NCI-H2029 (cell line): ENCODE data around the gene AGAP1.
"Not testable (repeated sequence)": the region's sequence is repeated elsewhere in the genome, so short reads cannot be mapped to it uniquely, and the experiment has no call there.

Experiments used
- DNase-seq: peaks from one replicate; lab custom pipeline; 2025; lab: John Stamatoyannopoulos, UW

AGAP1 gene

GRCh38 chr2:235592430-235592829 is 98.6 kb downstream of the AGAP1 start:
- DNase-seq: no peak

GRCh38 chr2:235592836-235593235 is 99.0 kb downstream of the AGAP1 start:
- no peak for DNase-seq

- peak; percentile 60 for DNase-seq
Measured at GRCh38 chr2:235594041-235594440, 100.2 kb downstream of the AGAP1 start.

- no peak for DNase-seq
Measured at GRCh38 chr2:235594964-235595363, 101.1 kb downstream of the AGAP1 start.

GRCh38 chr2:235595422-235596010 is 101.7 kb downstream of the AGAP1 start:
- peak; percentile 18 for DNase-seq

- DNase-seq: no peak
Measured at GRCh38 chr2:235596272-235596671, 102.4 kb downstream of the AGAP1 start.

GRCh38 chr2:235597081-235597615 is 103.3 kb downstream of the AGAP1 start:
- no peak for DNase-seq

- DNase-seq: no peak
Measured at GRCh38 chr2:235598026-235598425, 104.2 kb downstream of the AGAP1 start.

GRCh38 chr2:235598532-235599531 is 105.0 kb downstream of the AGAP1 start:
- no peak for DNase-seq

- no peak for DNase-seq
Measured at GRCh38 chr2:235599596-235600338, 105.9 kb downstream of the AGAP1 start.

- no peak for DNase-seq
Measured at GRCh38 chr2:235600406-235600805, 106.6 kb downstream of the AGAP1 start.

- no peak for DNase-seq
Measured at GRCh38 chr2:235600926-235601325, 107.1 kb downstream of the AGAP1 start.

GRCh38 chr2:235601960-235602704 is 108.3 kb downstream of the AGAP1 start:
- no peak for DNase-seq

GRCh38 chr2:235602971-235603370 is 109.1 kb downstream of the AGAP1 start:
- not testable (repeated sequence) for DNase-seq

GRCh38 chr2:235603659-235604058 is 109.8 kb downstream of the AGAP1 start:
- DNase-seq: no peak

GRCh38 chr2:235605312-235606003 is 111.6 kb downstream of the AGAP1 start:
- peak; percentile 88 for DNase-seq

- DNase-seq: no peak
Measured at GRCh38 chr2:235606004-235606715, 112.3 kb downstream of the AGAP1 start.

- DNase-seq: no peak
Measured at GRCh38 chr2:235607546-235608199, 113.8 kb downstream of the AGAP1 start.

GRCh38 chr2:235608200-235608887 is 114.5 kb downstream of the AGAP1 start:
- DNase-seq: no peak
